DLD1 (cell line): Measurements from ENCODE around the gene SLCO1A2.

ENCODE experiments used
- in situ Hi-C: cut with HindIII; loops from 2 replicates; pipeline ENCODE4 v1.10.0; 2017; ENCODE audit warnings: low sequenced_read_pairs

The SLCO1A2 gene

GRCh38 chr12:21221072-21221471 is 113.6 kb downstream of the SLCO1A2 start:
- in situ Hi-C loops: no loop called here

DNA sequence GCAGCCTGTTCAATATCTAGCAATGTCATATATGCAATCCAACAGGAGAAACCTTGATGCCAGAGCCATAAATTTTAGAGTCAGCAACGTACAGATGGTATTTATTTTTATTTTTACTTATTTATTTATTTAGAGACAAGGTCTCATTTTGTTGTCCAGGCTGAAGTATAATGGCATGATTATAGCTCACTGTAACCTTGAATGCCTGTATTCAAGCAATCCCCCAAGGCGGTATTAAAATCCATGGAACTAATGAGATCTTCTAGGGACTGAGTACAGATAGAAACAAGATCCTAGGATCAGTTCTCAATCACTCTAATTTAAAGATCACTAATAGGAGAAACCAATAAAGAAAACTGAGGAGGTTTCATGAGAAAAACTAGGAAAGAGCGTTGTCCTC is 114.5 kb downstream of the SLCO1A2 start:
- in situ Hi-C loops: no loop called here

GRCh38 chr12:21219206-21219605 is 115.5 kb downstream of the SLCO1A2 start:
- in situ Hi-C loops: no loop called here
